GM12891 (cell line): ENCODE results near the gene HIF3A.

Experiments used
- DNase-seq: peaks from one replicate; pipeline ENCODE4 v3.0.0; 2011; ENCODE audit warnings: low spot score; ENCODE audit not compliant: insufficient read length
- FAIRE-seq: peaks from 2 replicates; lab custom pipeline; 2011; peaks lifted over from hg19 to GRCh38; lab: Jason Lieb, UNC
- PAX5 ChIP-seq: IDR thresholded peaks from 2 replicates; pipeline ENCODE4 v1.6.1; 2011; ENCODE audit warnings: low read length, moderate library complexity, mild to moderate bottlenecking; ENCODE audit not compliant: insufficient read depth, severe bottlenecking
- POLR2A ChIP-seq: IDR thresholded peaks from 2 replicates; pipeline ENCODE4 v1.6.1; 2011; ENCODE audit warnings: low read depth, low read length, control low read depth
- POLR2AphosphoS5 ChIP-seq: IDR thresholded peaks from 2 replicates; pipeline ENCODE4 v1.6.1; 2011; ENCODE audit warnings: low read depth, low read length, control low read depth
- POU2F2 ChIP-seq: IDR thresholded peaks from 2 replicates; pipeline ENCODE4 v1.6.1; 2011; ENCODE audit warnings: low read depth, mild to moderate bottlenecking, control low read depth, low read length, moderate library complexity
- SPI1 ChIP-seq: IDR thresholded peaks from 2 replicates; pipeline ENCODE4 v1.6.1; 2011; ENCODE audit warnings: low read depth, low read length, control low read depth
- TAF1 ChIP-seq: IDR thresholded peaks from 2 replicates; pipeline ENCODE4 v1.6.1; 2011; ENCODE audit warnings: low read depth, low read length, control low read depth

HIF3A gene

GRCh38 chr19:46381346-46381745 lies 84.5 kb downstream of the HIF3A start:
- FAIRE-seq = no peak
- TF ChIP-seq POLR2AphosphoS5 (no peak), POLR2A (no peak), SPI1 (no peak), PAX5 (no peak), POU2F2 (no peak), TAF1 (no peak)
- no peak for DNase-seq

GRCh38 chr19:46381756-46382345 lies 85.0 kb downstream of the HIF3A start:
- DNase-seq (no peak), FAIRE-seq (no peak)
- TF ChIP-seq PAX5 = no peak
- TF ChIP-seq POLR2A = no peak
- TF ChIP-seq POLR2AphosphoS5 = no peak
- no peak for TF ChIP-seq SPI1
- TF ChIP-seq POU2F2 = no peak
- TF ChIP-seq TAF1 = no peak

GRCh38 chr19:46383171-46383815 lies 86.5 kb downstream of the HIF3A start:
- no peak for FAIRE-seq
- TF ChIP-seq POLR2AphosphoS5 = no peak
- no peak for TF ChIP-seq SPI1
- no peak for TF ChIP-seq TAF1
- TF ChIP-seq POU2F2 = no peak
- TF ChIP-seq POLR2A = no peak
- TF ChIP-seq PAX5 = no peak
- DNase-seq = no peak

GRCh38 chr19:46383846-46384245 lies 87.0 kb downstream of the HIF3A start:
- no peak for TF ChIP-seq POU2F2
- no peak for TF ChIP-seq POLR2AphosphoS5
- no peak for TF ChIP-seq SPI1
- no peak for TF ChIP-seq PAX5
- TF ChIP-seq TAF1 = no peak
- no peak for FAIRE-seq
- no peak for DNase-seq

- no peak for TF ChIP-seq POU2F2
- TF ChIP-seq POLR2AphosphoS5 = no peak
- no peak for TF ChIP-seq SPI1
- no peak for TF ChIP-seq TAF1
- no peak for TF ChIP-seq POLR2A
- no peak for FAIRE-seq
These were observed 87.6 kb downstream of the HIF3A start for GRCh38 chr19:46384396-46384795.

GRCh38 chr19:46385636-46386035 lies 88.8 kb downstream of the HIF3A start:
- TF ChIP-seq POLR2AphosphoS5 = no peak
- no peak for TF ChIP-seq SPI1
- TF ChIP-seq POU2F2 = no peak
- TF ChIP-seq TAF1 = no peak
- TF ChIP-seq PAX5 = no peak
- TF ChIP-seq POLR2A = no peak
- FAIRE-seq = no peak
- DNase-seq = no peak

More at GRCh38 chr19:46384396-46384795, 87.6 kb downstream of the HIF3A start:
- DNase-seq = no peak

- FAIRE-seq (no peak), DNase-seq (no peak)
- TF ChIP-seq POU2F2 (no peak), PAX5 (no peak)
These were observed 89.3 kb downstream of the HIF3A start for GRCh38 chr19:46386151-46386550.

- TF ChIP-seq POU2F2 = no peak
- no peak for TF ChIP-seq TAF1
- DNase-seq (no peak), FAIRE-seq (no peak)
These were observed 90.3 kb downstream of the HIF3A start for GRCh38 chr19:46386996-46387712.

GRCh38 chr19:46387713-46388130 lies 90.9 kb downstream of the HIF3A start:
- no peak for FAIRE-seq
- no peak for DNase-seq
- no peak for TF ChIP-seq SPI1
- no peak for TF ChIP-seq POU2F2
